ENCODE data around the gene ANKRD31. TPM values are rescaled to one million over a fixed set of nuclear protein-coding genes. Genes with fewer than 3 reads are reported as not detected.
"Not testable (repeated sequence)": the region's sequence is repeated elsewhere in the genome, so short reads cannot be mapped to it uniquely, and the experiment has no call there.

Gene ANKRD31
- total RNA-seq, 2 donors from 2014 or later = 0.07 to 0.08 TPM

GRCh38 chr5:75225506-75225905 lies 11.2 kb downstream of the ANKRD31 start:
- H3K4me3 ChIP-seq = no peak overlapping the region
- no peaks in the 10 kb centered on the region for H3K4me1 ChIP-seq
- no peaks in the 10 kb centered on the region for H3K27me3 ChIP-seq
- no peak overlapping the region for H3K27ac ChIP-seq
- no peak for DNase-seq (ENCODE audit: low spot score)
- TF ChIP-seq CTCF (IDR thresholded peaks at IDR 0.05) = no peak
- H3K9me3 ChIP-seq = no peaks in the 10 kb centered on the region
- no peaks in the 10 kb centered on the region for H3K36me3 ChIP-seq

GRCh38 chr5:75220787-75221186 lies 15.9 kb downstream of the ANKRD31 start:
- not testable (repeated sequence) for H3K27me3 ChIP-seq

GRCh38 chr5:75214928-75215327 lies 21.8 kb downstream of the ANKRD31 start:
- peaks cover 0 to 15% of the 10 kb centered on the region in 2 donors for H3K9me3 ChIP-seq
- TF ChIP-seq CTCF (IDR thresholded peaks at IDR 0.05) = no peak
- no peaks in the 10 kb centered on the region for H3K36me3 ChIP-seq
- no peak overlapping the region for H3K27ac ChIP-seq
- no peaks in the 10 kb centered on the region for H3K27me3 ChIP-seq
- H3K4me1 ChIP-seq = no peaks in the 10 kb centered on the region
- DNase-seq (ENCODE audit: low spot score) = no peak
- H3K4me3 ChIP-seq = no peak overlapping the region

More at GRCh38 chr5:75220787-75221186, 15.9 kb downstream of the ANKRD31 start:
- H3K27ac ChIP-seq; H3K4me3 ChIP-seq; H3K4me1 ChIP-seq; H3K36me3 ChIP-seq; DNase-seq (ENCODE audit: low spot score): not testable (repeated sequence)
- H3K9me3 ChIP-seq = peaks cover 0 to 15% of the 10 kb centered on the region in 2 donors

- H3K36me3 ChIP-seq = no peaks in the 10 kb centered on the region
- H3K27ac ChIP-seq = no peak overlapping the region
- DNase-seq (ENCODE audit: low spot score) = no peak
- no peak overlapping the region for H3K4me3 ChIP-seq
- no peaks in the 10 kb centered on the region for H3K4me1 ChIP-seq
- H3K9me3 ChIP-seq = peaks cover 0 to 15% of the 10 kb centered on the region in 2 donors
- no peak for TF ChIP-seq CTCF (IDR thresholded peaks at IDR 0.05)
- no peaks in the 10 kb centered on the region for H3K27me3 ChIP-seq
Measured at GRCh38 chr5:75214409-75214808, 22.3 kb downstream of the ANKRD31 start.

GRCh38 chr5:75203604-75204003 lies 33.1 kb downstream of the ANKRD31 start:
- Histone ChIP-seq H3K36me3 (no peaks in the 10 kb centered on the region), H3K27me3 (no peaks in the 10 kb centered on the region), H3K9me3 (no peaks in the 10 kb centered on the region), H3K4me3 (no peak overlapping the region), H3K4me1 (no peaks in the 10 kb centered on the region), H3K27ac (no peak overlapping the region)
- TF ChIP-seq CTCF (IDR thresholded peaks at IDR 0.05) = no peak
- no peak for DNase-seq (ENCODE audit: low spot score)

- no peak for DNase-seq (ENCODE audit: low spot score)
- no peak for TF ChIP-seq CTCF (IDR thresholded peaks at IDR 0.05)
- Histone ChIP-seq H3K27me3 (no peaks in the 10 kb centered on the region), H3K36me3 (no peaks in the 10 kb centered on the region), H3K4me1 (no peaks in the 10 kb centered on the region), H3K9me3 (no peaks in the 10 kb centered on the region), H3K4me3 (no peak overlapping the region), H3K27ac (no peak overlapping the region)
Measured at GRCh38 chr5:75202935-75203334, 33.7 kb downstream of the ANKRD31 start.
